ENCODE measurements around the gene RFPL4A.
"Not testable (repeated sequence)": the region's sequence is repeated elsewhere in the genome, so short reads cannot be mapped to it uniquely, and the experiment has no call there.

RFPL4A gene

DNA sequence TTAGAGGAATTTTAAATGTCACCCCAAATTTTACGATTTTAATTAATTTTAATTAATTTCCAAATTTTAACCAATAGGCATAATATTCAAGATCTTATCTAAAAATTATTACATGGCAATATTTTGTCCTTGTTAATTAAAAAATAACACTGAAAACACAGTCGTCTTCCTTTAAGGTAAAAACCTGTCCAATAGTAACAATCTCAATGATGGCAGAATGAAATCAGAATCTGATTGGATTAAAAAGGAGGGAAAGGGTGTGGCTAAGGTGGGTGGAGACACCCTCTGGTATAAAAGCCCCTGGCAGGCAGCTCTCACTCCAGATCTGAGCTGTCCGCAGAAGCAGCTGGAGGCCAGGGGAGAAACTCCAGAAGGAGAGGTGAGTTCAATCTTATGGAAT, at the start of gene RFPL4A:
RFPL4A (plus strand) TSS at position 301 of the 400 bp plus-strand sequence. CDS start 2,704 bp downstream, outside the sequence.
- DNase-seq, result not testable (repeated sequence)

DNA sequence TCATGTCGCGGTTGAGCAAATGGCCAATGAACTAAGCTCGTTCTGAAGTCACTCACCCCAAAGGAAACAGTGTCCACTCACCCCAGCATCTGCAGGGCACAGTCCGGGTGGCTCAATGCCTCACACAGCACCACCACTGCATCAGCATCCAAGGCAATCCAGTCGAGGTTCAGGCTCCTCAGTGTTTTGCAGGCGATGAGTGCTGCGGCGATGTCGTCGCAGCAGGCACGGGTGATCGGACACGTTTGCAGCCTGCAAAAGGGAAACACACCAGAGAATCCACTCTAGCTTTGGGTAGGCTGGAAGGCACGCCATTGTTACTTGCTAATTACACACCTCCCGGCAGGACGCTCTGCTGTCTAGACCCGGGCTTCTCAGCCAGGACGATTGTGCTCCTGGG, 47.2 kb upstream of the RFPL4A start:
- no peak for DNase-seq

DNA sequence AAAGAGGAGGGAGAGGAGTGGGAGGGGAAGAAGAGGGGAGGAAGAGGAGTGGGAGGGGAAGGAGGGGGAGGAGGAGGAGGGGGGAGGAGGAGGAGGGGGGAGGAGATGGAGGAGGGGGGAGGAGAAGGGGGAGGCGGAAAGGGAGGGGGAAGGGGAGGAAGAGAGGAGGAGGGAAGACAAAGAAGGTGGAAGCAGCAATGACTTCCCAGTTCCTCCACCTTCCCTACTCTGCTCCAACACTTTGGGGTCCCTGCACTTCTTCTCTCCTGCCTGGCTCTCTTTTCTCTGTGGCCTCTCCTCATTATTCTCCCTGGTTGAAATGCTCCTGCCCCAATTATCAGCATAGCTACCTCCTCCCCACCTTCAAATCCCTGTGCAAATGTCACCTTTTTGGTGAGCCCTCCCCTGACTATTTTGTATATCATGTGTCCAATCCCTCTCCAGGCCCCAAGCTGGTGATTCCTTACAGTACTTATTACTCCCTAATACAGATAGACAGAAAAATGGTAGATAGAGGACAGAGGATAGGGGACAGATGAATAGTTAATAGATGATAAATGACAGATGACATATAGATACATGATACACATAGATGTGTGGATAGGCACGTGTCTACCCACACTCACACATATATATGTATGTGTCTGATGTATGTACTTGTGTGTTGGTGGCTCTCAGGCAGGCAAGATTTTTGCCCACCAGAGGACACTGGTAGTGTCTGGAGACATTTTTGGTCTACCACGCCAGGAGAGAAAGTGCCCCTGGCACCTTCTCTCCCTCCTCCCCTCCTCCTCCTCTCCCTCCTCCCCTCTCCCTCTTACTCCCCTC, 45.9 kb upstream of the RFPL4A start:
- DNase-seq, result no peak

DNA sequence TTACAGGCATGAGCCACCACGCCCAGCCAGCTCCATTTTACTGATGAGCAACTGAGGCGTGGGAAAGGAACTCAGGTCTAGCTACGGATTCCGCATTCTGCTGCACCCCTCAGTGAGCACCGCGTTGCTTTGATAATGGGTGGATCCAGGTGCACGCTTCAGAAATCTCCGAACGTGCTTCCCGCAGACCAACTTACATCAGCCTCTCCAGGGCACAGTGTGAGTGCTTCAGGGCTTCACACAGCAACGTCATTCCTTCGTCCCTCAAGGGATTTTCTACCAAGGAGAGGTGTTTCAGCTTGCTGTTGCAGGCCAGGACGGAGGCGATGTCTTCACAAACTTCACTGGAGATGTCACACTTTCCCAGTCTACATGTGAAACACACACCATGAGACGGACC, 42.4 kb upstream of the RFPL4A start:
- no peak for DNase-seq

DNA sequence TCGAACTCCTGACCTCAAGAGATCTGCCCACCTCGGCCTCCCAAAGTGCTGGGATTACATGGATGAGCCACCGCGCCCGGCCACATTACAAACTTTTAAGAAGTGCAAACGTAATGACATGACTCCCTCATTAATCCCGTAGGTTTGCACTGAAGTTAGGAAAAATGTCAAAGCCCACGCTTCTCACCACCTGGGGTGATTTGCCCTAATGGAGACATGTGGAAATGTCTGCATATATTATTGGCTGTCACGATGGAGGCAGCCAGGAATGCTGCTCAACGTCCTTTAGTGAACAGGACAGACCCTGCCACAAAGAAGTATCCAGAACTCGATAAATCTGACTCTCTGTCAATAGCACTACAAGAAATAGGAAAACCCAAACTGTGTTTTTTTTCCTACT, 41.6 kb upstream of the RFPL4A start:
- no peak for DNase-seq

DNA sequence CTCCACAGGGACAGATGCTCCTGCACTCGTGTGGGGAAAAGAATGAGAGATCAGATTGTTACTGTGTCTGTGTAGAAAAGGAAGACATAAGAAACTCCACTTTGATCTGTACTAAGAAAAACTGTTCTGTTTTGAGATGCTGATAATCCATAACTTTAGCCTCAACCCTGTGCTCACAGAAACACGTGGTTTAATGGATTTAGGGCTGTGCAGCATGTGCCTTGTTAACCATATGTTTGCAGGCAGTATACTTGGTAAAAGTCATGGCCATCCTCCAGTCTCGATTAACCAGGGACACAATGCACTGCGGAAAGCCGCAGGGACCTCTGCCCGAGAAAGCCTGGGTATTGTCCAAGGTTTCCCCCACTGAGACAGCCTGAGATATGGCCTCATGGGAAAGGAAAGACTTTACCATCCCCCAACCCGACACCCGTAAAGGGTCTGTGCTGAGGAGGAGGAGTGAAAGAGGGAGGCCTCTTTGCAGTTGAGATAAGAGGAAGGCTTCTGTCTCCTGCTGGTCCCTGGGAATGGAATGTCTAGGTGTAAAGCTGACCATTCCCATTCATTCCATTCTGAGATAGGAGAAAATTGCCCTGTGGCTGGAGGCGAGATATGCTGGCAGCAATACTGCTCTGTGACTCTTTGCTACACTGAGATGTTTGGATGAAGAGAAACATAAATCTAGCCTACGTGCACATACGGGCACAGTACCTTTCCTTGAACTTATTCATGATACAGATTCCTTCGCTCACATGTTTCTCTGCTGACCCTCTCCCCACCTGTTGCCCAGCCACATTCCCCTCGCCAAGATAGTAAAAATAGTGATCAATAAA, 40.8 kb upstream of the RFPL4A start:
- not testable (repeated sequence) for DNase-seq

DNA sequence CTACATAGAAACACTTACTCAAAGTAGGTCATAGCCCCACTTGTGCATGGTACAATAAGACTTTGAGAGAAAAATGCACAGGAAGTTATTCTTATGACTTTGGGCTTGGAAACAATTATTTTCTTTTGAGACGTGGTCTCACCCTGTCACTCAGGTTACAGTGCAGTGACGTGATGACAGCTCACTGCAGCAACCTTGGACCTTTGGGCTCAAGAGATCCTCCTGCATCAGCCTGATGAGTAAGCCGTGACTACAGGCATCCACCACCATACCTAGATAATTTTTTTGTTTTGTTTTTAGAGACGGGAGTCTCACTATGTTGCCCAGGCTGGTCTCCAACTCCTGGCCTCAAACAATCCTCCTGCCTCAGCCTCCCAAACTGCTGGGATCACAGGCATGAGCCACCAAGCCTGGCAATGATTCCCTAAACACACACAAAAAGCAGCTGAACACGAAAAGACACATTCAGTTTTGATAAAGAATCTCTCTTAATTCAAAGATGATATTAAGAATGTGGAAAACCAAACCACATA, 38.6 kb upstream of the RFPL4A start:
- no peak for DNase-seq

DNA sequence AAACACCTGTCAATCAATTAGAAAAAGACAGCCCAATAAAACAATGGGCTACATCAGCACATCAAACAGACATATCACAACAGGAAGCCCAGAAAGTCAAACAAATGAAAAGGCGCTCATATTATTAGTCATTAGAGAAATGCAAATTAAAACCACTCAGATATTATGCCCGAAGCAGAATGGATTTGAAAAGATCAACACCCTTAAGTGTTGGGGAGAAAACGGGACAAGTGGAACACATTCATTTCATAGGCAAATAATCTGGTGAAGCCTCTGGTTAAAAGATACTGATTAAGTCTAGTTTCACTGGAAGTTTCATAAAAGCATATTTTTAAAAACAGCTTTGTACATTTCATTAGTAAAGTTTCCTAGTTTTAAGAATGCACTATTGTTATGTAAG, 38.1 kb upstream of the RFPL4A start:
- DNase-seq, result no peak

DNA sequence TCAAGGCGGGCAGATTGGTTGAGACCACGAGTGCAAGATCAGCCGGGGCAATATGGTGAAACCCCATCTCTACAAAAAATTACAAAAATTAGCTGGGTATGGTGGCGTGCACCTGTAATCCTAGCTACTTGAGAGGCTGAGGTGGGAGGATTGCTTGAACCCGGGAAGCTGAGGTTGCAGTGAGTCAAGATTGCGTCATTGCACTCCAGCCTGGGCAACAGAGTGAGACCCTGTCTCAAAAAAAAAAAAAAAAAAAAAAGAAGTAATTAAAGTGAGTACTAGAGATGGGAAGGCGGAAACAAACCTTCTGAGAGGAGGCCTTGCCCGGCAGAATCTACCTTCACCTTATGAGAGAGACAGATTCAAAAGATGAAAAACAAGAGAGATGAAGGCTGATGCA, 35.4 kb upstream of the RFPL4A start:
- no peak for DNase-seq

DNA sequence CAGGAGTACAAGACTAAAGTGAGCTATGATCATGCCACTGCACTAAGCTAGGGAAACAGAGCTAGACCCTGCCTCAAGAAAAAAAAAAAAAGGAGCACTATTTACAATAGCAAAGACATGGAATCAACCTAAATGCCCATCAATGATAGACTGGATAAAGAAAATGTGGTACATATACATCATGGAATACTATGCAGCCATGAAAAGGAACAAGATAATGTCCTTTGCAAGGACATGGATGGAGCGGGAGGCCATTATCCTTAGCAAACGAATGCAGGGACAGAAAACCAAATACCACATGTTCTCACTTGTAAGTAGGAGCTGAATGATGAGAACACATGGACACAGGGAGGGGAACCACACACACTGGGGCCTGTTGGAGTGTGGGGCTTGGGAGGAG, 28.5 kb upstream of the RFPL4A start:
- not testable (repeated sequence) for DNase-seq

DNA sequence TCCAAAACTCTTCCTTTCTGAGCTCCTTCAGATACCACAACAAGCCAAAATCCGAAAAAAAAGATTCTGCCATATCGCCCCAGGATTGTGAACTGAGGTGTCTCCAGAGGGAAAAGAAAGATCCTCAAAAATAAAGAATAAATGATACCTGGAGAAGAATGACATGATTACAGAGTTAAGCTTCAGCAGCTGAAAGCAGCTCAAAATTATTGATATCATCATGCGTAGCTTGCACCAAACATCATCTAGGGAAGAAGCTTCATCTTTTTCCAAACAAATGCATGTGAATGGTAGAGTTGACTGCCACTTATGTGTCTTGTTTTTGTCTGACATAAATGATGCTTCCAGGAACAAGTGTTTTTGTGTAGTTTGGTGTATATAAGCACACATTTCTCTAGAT, 20.6 kb upstream of the RFPL4A start, which contains the start of gene NLRP9:
NLRP9 (minus strand) TSS at position 101 of the 400 bp plus-strand sequence; CDS start at position 73, 28 bp downstream.
- no peak for DNase-seq

DNA sequence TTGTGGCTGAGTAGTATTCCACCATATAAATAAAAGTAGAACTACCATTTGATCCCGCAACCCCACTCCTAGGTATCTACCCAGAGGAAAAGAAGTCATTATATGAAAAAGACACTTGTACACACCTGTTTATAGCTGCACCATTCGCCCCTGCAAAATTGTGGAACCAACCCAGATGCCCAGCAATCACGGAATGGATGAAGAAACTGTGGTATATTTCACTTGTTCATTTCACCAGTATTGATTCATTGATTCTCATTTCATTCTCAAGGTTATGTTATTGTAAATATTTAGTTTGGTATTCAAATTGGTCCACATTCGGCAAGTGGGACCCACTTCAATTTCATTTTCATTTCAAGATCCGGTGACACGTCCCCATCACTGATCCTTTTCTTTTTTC, 8.2 kb upstream of the RFPL4A start:
- DNase-seq, result no peak

DNA sequence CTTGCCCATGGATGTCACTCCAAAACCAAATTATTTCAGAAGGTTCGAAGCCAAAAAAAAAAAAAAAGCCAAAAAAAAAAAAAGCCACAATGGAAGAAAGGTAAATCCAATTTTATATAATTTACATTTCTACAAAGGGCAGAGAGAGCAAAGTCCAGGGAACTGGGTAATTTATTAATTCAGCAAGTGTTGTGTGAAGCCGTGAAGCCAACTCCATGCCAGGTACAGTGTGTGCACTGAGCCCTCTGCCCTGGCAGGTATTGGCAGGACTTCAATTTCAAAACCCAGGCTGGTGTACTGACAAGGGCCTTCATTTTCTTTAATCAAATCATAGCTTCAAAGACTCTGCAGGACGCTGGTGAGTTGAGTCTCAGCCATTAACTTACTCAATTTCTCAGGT, 5.5 kb upstream of the RFPL4A start:
- DNase-seq, result no peak

DNA sequence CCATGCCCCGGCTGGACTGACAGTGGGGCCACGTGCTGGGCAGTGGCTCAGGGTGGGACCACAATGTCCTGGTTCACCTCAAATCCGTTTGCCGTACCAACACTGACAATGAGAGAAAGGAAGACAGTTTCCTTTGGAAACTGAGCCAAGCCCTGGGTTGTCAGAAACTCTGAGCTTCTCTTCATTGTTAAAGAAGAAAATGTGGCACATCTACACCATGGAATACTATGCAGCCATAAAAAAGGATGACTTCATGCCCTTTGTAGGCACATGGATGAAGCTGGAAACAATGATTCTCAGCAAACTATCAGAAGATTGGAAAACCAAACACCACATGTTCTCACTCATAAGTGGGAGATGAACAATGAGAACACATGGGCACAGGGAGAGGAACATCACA, 2.1 kb upstream of the RFPL4A start:
- not testable (repeated sequence) for DNase-seq

DNA sequence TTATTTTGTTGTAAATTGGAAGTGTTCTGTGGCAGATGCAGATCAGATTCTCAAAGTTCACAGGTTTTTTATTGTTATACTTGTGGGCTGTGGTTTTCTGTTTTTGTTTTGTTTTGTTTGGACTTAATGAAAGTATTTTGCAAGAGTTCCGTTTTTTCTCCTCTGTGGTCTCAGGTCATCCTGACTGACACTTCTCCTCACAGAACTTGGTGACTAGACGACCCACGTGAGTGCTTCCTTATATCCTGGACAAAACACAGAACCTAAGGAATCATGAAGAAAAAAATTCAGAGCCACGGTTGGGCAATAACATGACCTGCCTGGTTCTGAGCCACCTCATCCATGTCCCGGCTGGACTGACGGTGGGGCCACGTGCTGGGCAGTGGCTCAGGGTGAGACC, 7.6 kb downstream of the RFPL4A start:
- no peak for DNase-seq

DNA sequence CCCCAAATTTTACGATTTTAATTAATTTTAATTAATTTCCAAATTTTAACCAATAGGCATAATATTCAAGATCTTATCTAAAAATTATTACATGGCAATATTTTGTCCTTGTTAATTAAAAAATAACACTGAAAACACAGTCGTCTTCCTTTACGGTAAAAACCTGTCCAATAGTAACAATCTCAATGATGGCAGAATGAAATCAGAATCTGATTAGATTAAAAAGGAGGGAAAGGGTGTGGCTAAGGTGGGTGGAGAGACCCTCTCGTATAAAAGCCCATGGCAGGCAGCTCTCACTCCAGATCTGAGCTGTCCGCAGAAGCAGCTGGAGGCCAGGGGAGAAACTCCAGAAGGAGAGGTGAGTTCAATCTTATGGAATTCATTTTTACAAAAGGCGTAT, 9.9 kb downstream of the RFPL4A start, which contains the start of gene RFPL4AL1:
RFPL4AL1 (plus strand) TSS at position 301 of the 400 bp plus-strand sequence. CDS start 2,687 bp downstream, outside the sequence.
- not testable (repeated sequence) for DNase-seq

DNA sequence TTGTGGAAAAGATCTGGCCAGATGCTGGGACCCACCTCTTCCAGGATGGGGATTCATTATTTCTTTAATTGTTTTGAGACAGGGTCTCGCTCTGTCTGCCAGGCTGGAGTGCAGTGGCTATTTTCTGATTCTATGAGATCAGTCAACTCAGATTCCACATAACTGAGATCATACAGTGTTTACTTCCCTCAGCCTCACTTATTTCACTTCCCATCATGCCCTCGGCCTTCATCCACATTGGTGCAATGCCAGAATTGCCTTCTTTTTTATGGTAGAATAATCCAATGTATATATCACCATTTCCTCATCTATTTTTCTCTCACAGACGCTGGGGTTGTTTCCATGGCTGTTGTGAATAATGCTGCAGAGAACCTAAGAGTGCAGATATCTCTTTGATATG, 10.7 kb downstream of the RFPL4A start:
- not testable (repeated sequence) for DNase-seq

DNA sequence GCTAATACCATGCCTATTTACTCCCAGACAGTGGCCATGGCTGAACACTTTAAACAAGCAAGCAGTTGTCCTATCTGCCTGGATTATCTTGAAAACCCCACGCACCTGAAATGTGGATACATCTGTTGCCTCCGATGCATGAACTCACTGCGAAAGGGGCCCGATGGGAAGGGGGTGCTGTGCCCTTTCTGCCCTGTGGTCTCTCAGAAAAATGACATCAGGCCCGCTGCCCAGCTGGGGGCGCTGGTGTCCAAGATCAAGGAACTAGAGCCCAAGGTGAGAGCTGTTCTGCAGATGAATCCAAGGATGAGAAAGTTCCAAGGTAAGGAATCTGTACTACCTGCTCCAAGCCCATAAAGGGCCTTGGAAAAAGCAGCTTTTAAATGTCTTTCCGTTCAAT, 18.6 kb downstream of the RFPL4A start:
- DNase-seq, result no peak

DNA sequence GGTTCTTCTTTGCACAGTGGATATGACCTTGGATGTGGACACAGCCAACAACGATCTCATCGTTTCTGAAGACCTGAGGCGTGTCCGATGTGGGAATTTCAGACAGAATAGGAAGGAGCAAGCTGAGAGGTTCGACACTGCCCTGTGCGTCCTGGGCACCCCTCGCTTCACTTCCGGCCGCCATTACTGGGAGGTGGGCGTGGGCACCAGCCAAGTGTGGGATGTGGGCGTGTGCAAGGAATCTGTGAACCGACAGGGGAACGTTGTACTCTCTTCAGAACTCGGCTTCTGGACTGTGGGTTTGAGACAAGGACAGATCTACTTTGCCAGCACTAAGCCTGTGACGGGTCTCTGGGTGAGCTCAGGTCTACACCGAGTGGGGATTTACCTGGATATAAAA, 19.4 kb downstream of the RFPL4A start:
- no peak for DNase-seq

DNA sequence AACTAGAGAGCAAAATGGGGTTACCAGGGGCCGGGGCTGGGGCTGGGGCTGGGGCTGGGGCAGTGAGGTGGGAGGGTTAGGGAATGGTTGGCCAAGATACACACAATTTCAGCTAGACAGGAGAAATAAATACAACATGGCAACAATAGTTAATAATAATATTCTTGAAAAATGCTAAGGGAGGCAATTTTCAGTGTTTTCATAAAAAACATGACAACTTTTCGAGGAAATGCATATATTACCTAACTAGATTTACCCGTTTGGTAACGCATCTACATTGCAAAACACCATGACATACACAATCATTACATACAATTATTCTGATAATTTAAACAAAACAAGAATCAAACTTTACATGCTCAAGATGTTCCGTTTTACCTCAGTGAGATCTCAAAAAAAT, 22.2 kb downstream of the RFPL4A start:
- DNase-seq, result no peak

DNA sequence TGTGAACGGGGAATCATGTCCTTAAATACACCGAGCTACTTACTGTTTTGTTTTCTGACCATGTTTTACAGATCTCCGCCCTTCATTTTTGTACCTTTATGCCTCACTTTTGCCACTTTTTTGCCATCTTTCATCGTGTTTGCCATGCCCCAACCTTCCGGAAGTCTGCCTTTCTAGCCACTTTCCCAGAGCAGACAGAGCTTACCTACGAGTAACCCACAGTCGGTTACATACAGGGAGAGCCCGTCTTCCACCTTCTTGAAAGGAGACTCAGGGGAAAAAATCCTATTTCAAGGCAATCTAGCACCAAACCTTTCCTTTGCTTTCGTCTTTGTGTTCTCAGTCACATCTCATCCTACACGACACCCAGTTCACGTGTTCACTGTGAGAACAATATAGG, 36.1 kb downstream of the RFPL4A start:
- DNase-seq, result no peak

DNA sequence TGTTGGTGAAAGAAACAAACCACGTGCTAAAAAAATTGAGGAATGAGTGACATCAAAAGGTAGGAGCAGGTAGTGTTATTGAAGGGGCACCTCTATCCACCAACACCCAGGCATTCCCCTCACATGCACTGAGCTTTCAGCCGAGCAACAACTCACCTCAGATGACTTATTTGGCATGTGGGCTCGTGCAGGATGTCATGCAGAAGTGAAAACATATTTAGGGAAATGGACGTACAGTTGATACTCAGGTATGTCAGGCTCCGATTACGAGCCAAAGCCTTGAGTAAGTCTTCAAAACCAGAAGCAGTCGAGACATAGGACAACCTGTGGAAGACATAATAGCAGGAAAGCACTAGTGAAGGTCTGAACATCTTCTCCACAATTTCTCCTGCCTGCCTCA, 42.5 kb downstream of the RFPL4A start:
- no peak for DNase-seq

DNA sequence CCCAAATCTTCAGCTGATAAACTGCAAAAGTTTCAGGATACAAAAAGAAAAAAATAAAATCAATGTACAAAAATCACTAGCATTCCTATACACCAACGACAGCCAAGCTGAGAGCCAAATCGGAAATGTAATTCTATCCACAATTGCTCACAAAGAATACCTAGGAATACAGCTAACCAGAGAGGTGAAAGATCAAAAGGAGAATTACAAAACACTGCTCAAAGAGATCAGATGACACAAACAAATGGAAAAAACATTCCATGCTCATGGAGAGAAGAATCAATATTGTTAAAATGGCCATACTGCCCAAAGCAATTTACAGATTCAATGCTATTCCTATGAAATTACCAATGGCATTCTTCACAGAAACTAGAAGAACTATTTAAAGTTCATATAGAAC, 43.4 kb downstream of the RFPL4A start:
- DNase-seq, result no peak
